Measurements from ENCODE around the gene TCAIM.

The TCAIM gene

GRCh38 chr3:44428910-44429309 is 90.3 kb downstream of the TCAIM start:
- no peak overlapping the region for H3K4me3 ChIP-seq (replicated peaks; ENCODE audit: low read depth, low read length)
- no peak for DNase-seq (ENCODE audit: extremely low read depth, low read depth)
- no peak for TF ChIP-seq CTCF (IDR thresholded peaks at IDR 0.05; ENCODE audit: low read depth, low read length, missing control alignments)

- no peak for TF ChIP-seq CTCF (IDR thresholded peaks at IDR 0.05; ENCODE audit: low read depth, low read length, missing control alignments)
- DNase-seq (ENCODE audit: extremely low read depth, low read depth), result no peak
- no peak overlapping the region for H3K4me3 ChIP-seq (replicated peaks; ENCODE audit: low read depth, low read length)
Measured at GRCh38 chr3:44429459-44429858, 90.9 kb downstream of the TCAIM start.

GRCh38 chr3:44430466-44430865 is 91.9 kb downstream of the TCAIM start:
- TF ChIP-seq CTCF (IDR thresholded peaks at IDR 0.05; ENCODE audit: low read depth, low read length, missing control alignments), result no peak
- no peak for DNase-seq (ENCODE audit: extremely low read depth, low read depth)
- no peak overlapping the region for H3K4me3 ChIP-seq (replicated peaks; ENCODE audit: low read depth, low read length)

- H3K4me3 ChIP-seq (replicated peaks; ENCODE audit: low read depth, low read length), result no peak overlapping the region
- no peak for TF ChIP-seq CTCF (IDR thresholded peaks at IDR 0.05; ENCODE audit: low read depth, low read length, missing control alignments)
- no peak for DNase-seq (ENCODE audit: extremely low read depth, low read depth)
Measured at GRCh38 chr3:44434834-44435510, 96.4 kb downstream of the TCAIM start.

GRCh38 chr3:44436181-44436580 is 97.6 kb downstream of the TCAIM start:
- H3K4me3 ChIP-seq (replicated peaks; ENCODE audit: low read depth, low read length), result no peak overlapping the region
- no peak for TF ChIP-seq CTCF (IDR thresholded peaks at IDR 0.05; ENCODE audit: low read depth, low read length, missing control alignments)
- DNase-seq (ENCODE audit: extremely low read depth, low read depth), result no peak

- DNase-seq (ENCODE audit: extremely low read depth, low read depth), result no peak
- H3K4me3 ChIP-seq (replicated peaks; ENCODE audit: low read depth, low read length), result no peak overlapping the region
- TF ChIP-seq CTCF (IDR thresholded peaks at IDR 0.05; ENCODE audit: low read depth, low read length, missing control alignments), result no peak
Measured at GRCh38 chr3:44437800-44438199, 99.2 kb downstream of the TCAIM start.
